ENCODE measurements around the gene TGM2. TPM values are rescaled to one million over a fixed set of nuclear protein-coding genes. Genes with fewer than 3 reads are reported as not detected.
A peak's percentile ranks its signal among the peaks of the same experiment; 100 is the strongest.

TGM2 gene
- total RNA-seq, 1 donor from 2014 or later: 243 TPM

- DNase-seq (ENCODE audit: low spot score): no peak
Observed at GRCh38 chr20:38199501-38200390, 34.7 kb upstream of the TGM2 start.

- DNase-seq (ENCODE audit: low spot score): no peak
Observed at GRCh38 chr20:38198238-38198861, 33.3 kb upstream of the TGM2 start.

- DNase-seq (ENCODE audit: low spot score): no peak
Observed at GRCh38 chr20:38197619-38198018, 32.5 kb upstream of the TGM2 start.

GRCh38 chr20:38197217-38197616 is 32.1 kb upstream of the TGM2 start:
- no peak for DNase-seq (ENCODE audit: low spot score)

GRCh38 chr20:38196592-38196991 is 31.5 kb upstream of the TGM2 start:
- peak; percentile 81 for DNase-seq (ENCODE audit: low spot score)

- DNase-seq (ENCODE audit: low spot score): no peak
Observed at GRCh38 chr20:38196076-38196475, 31.0 kb upstream of the TGM2 start.

GRCh38 chr20:38195521-38195920 is 30.5 kb upstream of the TGM2 start:
- no peak for DNase-seq (ENCODE audit: low spot score)

GRCh38 chr20:38194971-38195504 is 30.0 kb upstream of the TGM2 start:
- DNase-seq (ENCODE audit: low spot score): no peak

- no peak for DNase-seq (ENCODE audit: low spot score)
Observed at GRCh38 chr20:38193586-38194105, 28.6 kb upstream of the TGM2 start.

- DNase-seq (ENCODE audit: low spot score): no peak
Observed at GRCh38 chr20:38192323-38192885, 27.3 kb upstream of the TGM2 start.

GRCh38 chr20:38191654-38192053 is 26.6 kb upstream of the TGM2 start:
- DNase-seq (ENCODE audit: low spot score): no peak

- no peak for DNase-seq (ENCODE audit: low spot score)
Observed at GRCh38 chr20:38190936-38191371, 25.9 kb upstream of the TGM2 start.

GRCh38 chr20:38190166-38190565 is 25.1 kb upstream of the TGM2 start:
- no peak for DNase-seq (ENCODE audit: low spot score)

GRCh38 chr20:38187517-38187916 is 22.4 kb upstream of the TGM2 start:
- DNase-seq (ENCODE audit: low spot score): peak; percentile 26

GRCh38 chr20:38186788-38187221 is 21.7 kb upstream of the TGM2 start:
- no peak for DNase-seq (ENCODE audit: low spot score)

GRCh38 chr20:38184101-38184500 is 19.0 kb upstream of the TGM2 start:
- DNase-seq (ENCODE audit: low spot score): peak; percentile 42

GRCh38 chr20:38181971-38182370 is 16.9 kb upstream of the TGM2 start:
- DNase-seq (ENCODE audit: low spot score): no peak

- no peak for DNase-seq (ENCODE audit: low spot score)
Observed at GRCh38 chr20:38181207-38181801, 16.2 kb upstream of the TGM2 start.

GRCh38 chr20:38180781-38181180 is 15.7 kb upstream of the TGM2 start:
- DNase-seq (ENCODE audit: low spot score): no peak

- DNase-seq (ENCODE audit: low spot score): no peak
Observed at GRCh38 chr20:38179846-38180245, 14.8 kb upstream of the TGM2 start.

- no peak for DNase-seq (ENCODE audit: low spot score)
Observed at GRCh38 chr20:38178581-38178980, 13.5 kb upstream of the TGM2 start.

GRCh38 chr20:38178065-38178491 is 13.0 kb upstream of the TGM2 start:
- no peak for DNase-seq (ENCODE audit: low spot score)
